GM23338 (cell line): ENCODE data around the gene AP2A1. TPM values are rescaled to one million over a fixed set of nuclear protein-coding genes. Genes with fewer than 3 reads are reported as not detected.

Source experiments
- ATAC-seq: fragments of 200-7000 bp; cut with Tn5 transposase; 3 replicates; pipeline ENCODE4 v1.9.1; 2020
- DNase-seq: peaks from one replicate; pipeline ENCODE4 v3.0.0-alpha.2; 2015; ENCODE audit warnings: low spot score
- H2AFZ ChIP-seq: fragments of 200-600 bp; sonication (generic); 2 replicates; pipeline ENCODE4 v1.8.0; 2016; ENCODE audit warnings: antibody characterized with exemption, mild to moderate bottlenecking, moderate library complexity
- H3F3A ChIP-seq: fragments of 200-600 bp; sonication (generic); replicated peaks from 2 replicates; pipeline ENCODE4 v1.8.0; 2017; ENCODE audit warnings: antibody characterized with exemption, mixed run types, low read depth
- H3K27ac ChIP-seq: fragments of 200-600 bp; sonication (generic); 2 replicates; pipeline ENCODE4 v1.6.1; 2016; ENCODE audit warnings: low read depth
- H3K27me3 ChIP-seq: fragments of 200-600 bp; sonication (generic); 2 replicates; pipeline ENCODE4 v1.8.0; 2016; ENCODE audit warnings: mild to moderate bottlenecking, mixed run types, moderate library complexity; ENCODE audit not compliant: insufficient read depth
- H3K36me3 ChIP-seq: fragments of 200-600 bp; sonication (generic); 2 replicates; pipeline ENCODE4 v1.8.0; 2016; ENCODE audit warnings: mild to moderate bottlenecking; ENCODE audit not compliant: insufficient read depth
- H3K4me1 ChIP-seq: fragments of 200-600 bp; sonication (generic); 2 replicates; pipeline ENCODE4 v1.8.0; 2016; ENCODE audit warnings: mild to moderate bottlenecking, moderate library complexity; ENCODE audit not compliant: insufficient read depth
- H3K4me2 ChIP-seq: fragments of 200-600 bp; sonication (generic); 2 replicates; pipeline ENCODE4 v1.7.1; 2017; ENCODE audit warnings: mixed run types
- H3K4me3 ChIP-seq: fragments of 200-600 bp; sonication (generic); 2 replicates; pipeline ENCODE4 v1.6.1; 2016; ENCODE audit warnings: mixed run types
- H3K79me2 ChIP-seq: fragments of 200-600 bp; sonication (generic); replicated peaks from 2 replicates; pipeline ENCODE4 v1.8.0; 2017; ENCODE audit warnings: mild to moderate bottlenecking; ENCODE audit not compliant: insufficient read depth
- H3K9me2 ChIP-seq: fragments of 200-600 bp; sonication (generic); 2 replicates; pipeline ENCODE4 v1.8.0; 2017; ENCODE audit not compliant: insufficient read depth
- H4K20me1 ChIP-seq: fragments of 200-600 bp; sonication (generic); replicated peaks from 2 replicates; pipeline ENCODE4 v1.8.0; 2017; ENCODE audit warnings: mild to moderate bottlenecking; ENCODE audit not compliant: insufficient read depth
- H3K27ac Mint-ChIP-seq: 2 replicates; pipeline ENCODE4 v1.8.0; 2020; ENCODE audit warnings: inconsistent platforms, mild to moderate bottlenecking, moderate library complexity, mixed read lengths
- H3K27me3 Mint-ChIP-seq: 3 replicates; pipeline ENCODE4 v1.8.0; 2022; ENCODE audit warnings: low read depth, mild to moderate bottlenecking, moderate library complexity, mixed read lengths, inconsistent platforms; ENCODE audit not compliant: insufficient read depth, poor library complexity
- H3K36me3 Mint-ChIP-seq: 3 replicates; pipeline ENCODE4 v1.8.0; 2021; ENCODE audit warnings: low read depth, mild to moderate bottlenecking, inconsistent platforms, moderate library complexity, mixed read lengths
- H3K4me1 Mint-ChIP-seq: 3 replicates; pipeline ENCODE4 v1.8.0; 2020; ENCODE audit warnings: mild to moderate bottlenecking, inconsistent platforms, mixed read lengths
- H3K4me3 Mint-ChIP-seq: 3 replicates; pipeline ENCODE4 v1.8.0; 2021; ENCODE audit warnings: moderate library complexity, mild to moderate bottlenecking, inconsistent platforms, mixed read lengths
- H3K9me3 Mint-ChIP-seq: 3 replicates; pipeline ENCODE4 v1.8.0; 2020; ENCODE audit warnings: moderate library complexity, mild to moderate bottlenecking, inconsistent platforms, mixed read lengths
- CTCF ChIP-seq, 2 experiments: fragments of 200-600 bp in 1 of 2; sonication (generic) in 1 of 2; conservative IDR thresholded peaks; 2 replicates each; pipeline versions ENCODE4 v1.5.1 to v1.6.1; 2016 to 2017; ENCODE audit warnings: antibody characterized with exemption in 2 of 2, low read depth in 2 of 2, mild to moderate bottlenecking in 2 of 2, moderate library complexity in 1 of 2
- ETS1 ChIP-seq: IDR thresholded peaks from 2 replicates; pipeline ENCODE4 v1.6.1; 2016; ENCODE audit warnings: antibody characterized with exemption
- EZH2 ChIP-seq: fragments of 200-600 bp; sonication (generic); IDR thresholded peaks from one replicate; pipeline ENCODE4 v1.8.0; 2017; ENCODE audit warnings: antibody characterized with exemption, mild to moderate bottlenecking, low read depth; ENCODE audit not compliant: unreplicated experiment
- EZH2phosphoT487 ChIP-seq: fragments of 200-600 bp; sonication (generic); IDR thresholded peaks from one replicate; pipeline ENCODE4 v1.8.1; 2018; ENCODE audit warnings: antibody characterized with exemption; ENCODE audit not compliant: unreplicated experiment
- JUNB ChIP-seq: IDR thresholded peaks from one replicate; pipeline ENCODE4 v1.6.1; 2016; ENCODE audit warnings: antibody characterized with exemption; ENCODE audit not compliant: unreplicated experiment
- NANOG ChIP-seq: IDR thresholded peaks from 2 replicates; pipeline ENCODE4 v1.6.1; 2016; ENCODE audit warnings: antibody characterized with exemption, borderline replicate concordance
- POLR2AphosphoS5 ChIP-seq: IDR thresholded peaks from 2 replicates; pipeline ENCODE4 v1.6.1; 2016; ENCODE audit warnings: antibody characterized with exemption, low read depth
- REST ChIP-seq: IDR thresholded peaks from one replicate; pipeline ENCODE4 v1.6.1; 2018; ENCODE audit warnings: antibody characterized with exemption; ENCODE audit not compliant: unreplicated experiment
- STAT1 ChIP-seq: IDR thresholded peaks from one replicate; pipeline ENCODE4 v1.6.1; 2016; ENCODE audit warnings: antibody characterized with exemption; ENCODE audit not compliant: unreplicated experiment
- ZNF114 ChIP-seq: fragments of 250-450 bp; sonication (Bioruptor Pico); IDR thresholded peaks from 2 replicates; pipeline ENCODE4 v1.5.0; 2020; ENCODE audit warnings: mild to moderate bottlenecking, moderate library complexity
- ZNF331 ChIP-seq: fragments of 250-450 bp; sonication (Bioruptor Pico); IDR thresholded peaks from 2 replicates; pipeline ENCODE4 v1.5.0; 2020; ENCODE audit warnings: low read depth, mild to moderate bottlenecking, moderate library complexity
- polyA plus RNA-seq: library from polyadenylated mRNA; unstranded; fragments of >200 nt; fragmentation: Nextera tagmentation; extraction: Ambion mirVana; gene quantifications from 2 replicates; pipeline ENCODE4 v1.2.1, GENCODE V29; 2016
- total RNA-seq: library from RNA; depleted of rRNA; stranded (reverse); fragments of >200 nt; shearing (Covaris generic); gene quantifications from 2 replicates; pipeline ENCODE4 v1.2.3, GENCODE V29; 2014

Gene AP2A1
- total and polyA plus RNA-seq, 2 experiments from 2014 or later = 34.1 to 129 TPM

GRCh38 chr19:49840736-49841249, 74.0 kb downstream of the AP2A1 start:
- peaks cover 15% of the 10 kb centered on the region for H3K27me3 Mint-ChIP-seq
- Histone ChIP-seq H4K20me1 (peaks cover 4% of the 10 kb centered on the region; the same call in 1 of the 2 replicates), H3K79me2 (no peaks in the 10 kb centered on the region), H2AFZ (no peak overlapping the region), H3K4me1 (no peaks in the 10 kb centered on the region), H3K27me3 (no peaks in the 10 kb centered on the region), H3F3A (0 out of 2 replicates have a peak, but pooled peaks cover 3% of the 10 kb centered on the region), H3K27ac (peak overlapping the region; percentile 50; the same call in 1 of the 2 replicates), H3K36me3 (no peaks in the 10 kb centered on the region), H3K4me2 (no peak overlapping the region), H3K9me2 (no peaks in the 10 kb centered on the region), H3K4me3 (no peak overlapping the region)
- H3K9me3 Mint-ChIP-seq = no peaks in the 10 kb centered on the region
- ATAC-seq (no peak), DNase-seq (peak; percentile 36)
- H3K4me1 Mint-ChIP-seq = peaks cover 6% of the 10 kb centered on the region
- no peak overlapping the region; the same call in 1 of the 2 replicates for H3K27ac Mint-ChIP-seq
- no peak overlapping the region for H3K4me3 Mint-ChIP-seq
- peaks cover 37% of the 10 kb centered on the region for H3K36me3 Mint-ChIP-seq
- TF ChIP-seq CTCF (conservative IDR thresholded peaks at IDR 0.05; ENCODE audit: low read depth in 2 of 2) = peak in 1 of 2 experiments; percentile 36; a peak in 2 of 4 replicates
- no peak for TF ChIP-seq NANOG

- Histone ChIP-seq H4K20me1 (peaks cover 7% of the 10 kb centered on the region; the same call in 1 of the 2 replicates), H3K4me1 (no peaks in the 10 kb centered on the region), H3K36me3 (no peaks in the 10 kb centered on the region), H3K79me2 (0 out of 2 replicates have a peak, but pooled peaks cover 3% of the 10 kb centered on the region), H3K4me3 (no peak overlapping the region), H3F3A (0 out of 2 replicates have a peak, but pooled peaks cover 7% of the 10 kb centered on the region), H2AFZ (no peak overlapping the region), H3K27me3 (no peaks in the 10 kb centered on the region), H3K9me2 (0 out of 2 replicates have a peak, but pooled peaks cover 3% of the 10 kb centered on the region), H3K4me2 (no peak overlapping the region), H3K27ac (no peak overlapping the region)
- H3K4me3 Mint-ChIP-seq = no peak overlapping the region
- no peak for ATAC-seq
- peaks cover 23% of the 10 kb centered on the region for H3K36me3 Mint-ChIP-seq
- H3K9me3 Mint-ChIP-seq = no peaks in the 10 kb centered on the region; the same call in 1 of the 3 replicates
- H3K27me3 Mint-ChIP-seq = peaks cover 12% of the 10 kb centered on the region
- no peak overlapping the region for H3K27ac Mint-ChIP-seq
- TF ChIP-seq CTCF (conservative IDR thresholded peaks at IDR 0.05; ENCODE audit: low read depth in 2 of 2) (no peak), NANOG (no peak), REST (no peak), ETS1 (no peak), POLR2AphosphoS5 (no peak), EZH2phosphoT487 (no peak), STAT1 (no peak), JUNB (no peak), ZNF331 (CRISPR knock-in tag) (no peak), ZNF114 (no peak), EZH2 (no peak)
- DNase-seq = no peak
- H3K4me1 Mint-ChIP-seq = peaks cover 6% of the 10 kb centered on the region
Observed at GRCh38 chr19:49843265-49843664, 76.5 kb downstream of the AP2A1 start.
